Neuron (in vitro differentiated cells): Measurements from ENCODE around the gene LRRC27.
"Not testable (repeated sequence)": the region's sequence is repeated elsewhere in the genome, so short reads cannot be mapped to it uniquely, and the experiment has no call there.

Experiments used
- H2AFZ ChIP-seq: one replicate; pipeline ENCODE4 v1.6.1; 2013; ENCODE audit warnings: low read depth, mild to moderate bottlenecking, inconsistent platforms, low read length, moderate library complexity
- H3K27me3 ChIP-seq: one replicate; pipeline ENCODE4 v1.6.1; 2013; ENCODE audit warnings: low read length; ENCODE audit not compliant: insufficient read depth
- H3K36me3 ChIP-seq: one replicate; pipeline ENCODE4 v1.6.1; 2013; ENCODE audit warnings: low read length; ENCODE audit not compliant: insufficient read depth
- H3K4me1 ChIP-seq: one replicate; pipeline ENCODE4 v1.6.1; 2013; ENCODE audit warnings: low read length; ENCODE audit not compliant: insufficient read depth
- H3K4me3 ChIP-seq: 2 replicates; pipeline ENCODE4 v1.5.1; 2013; ENCODE audit warnings: mild to moderate bottlenecking, low read length, moderate library complexity
- H3K9me3 ChIP-seq: one replicate; pipeline ENCODE4 v1.6.1; 2013; ENCODE audit warnings: low read length

The LRRC27 gene

GRCh38 chr10:132306343-132306685 lies 25.7 kb upstream of the LRRC27 start:
- no peak overlapping the region for H3K4me3 ChIP-seq
- no peak overlapping the region for H2AFZ ChIP-seq
- H3K27me3 ChIP-seq, result no peaks in the 10 kb centered on the region
- peaks cover 6% of the 10 kb centered on the region for H3K9me3 ChIP-seq
- no peaks in the 10 kb centered on the region for H3K36me3 ChIP-seq
- H3K4me1 ChIP-seq, result peaks cover 14% of the 10 kb centered on the region

GRCh38 chr10:132306864-132307751 lies 24.9 kb upstream of the LRRC27 start:
- peak overlapping the region; percentile 56 for H2AFZ ChIP-seq
- H3K36me3 ChIP-seq, result no peaks in the 10 kb centered on the region
- peaks cover 6% of the 10 kb centered on the region for H3K9me3 ChIP-seq
- H3K27me3 ChIP-seq, result no peaks in the 10 kb centered on the region
- peaks cover 17% of the 10 kb centered on the region for H3K4me1 ChIP-seq
- H3K4me3 ChIP-seq, result peak overlapping the region; percentile 65

- Histone ChIP-seq H3K27me3 (no peaks in the 10 kb centered on the region), H2AFZ (peak within 1 kb of the TSS; percentile 68), H3K4me3 (peak within 1 kb of the TSS; percentile 79), H3K9me3 (peaks cover 3% of the 10 kb centered on the region), H3K4me1 (peaks cover 17% of the 10 kb centered on the region), H3K36me3 (no peaks in the 10 kb centered on the region)
Measured at GRCh38 chr10:132307823-132308586, 24.0 kb upstream of the LRRC27 start, which contains the start of gene STK32C. Gene STK32C (minus strand): TSS chr10:132307950. CDS start chr10:132307833, 117 bp downstream.

GRCh38 chr10:132308587-132309470 lies 23.2 kb upstream of the LRRC27 start:
- peaks cover under 1% of the 10 kb centered on the region for H3K9me3 ChIP-seq
- H2AFZ ChIP-seq, result peak overlapping the region; percentile 68
- H3K4me1 ChIP-seq, result peaks cover 17% of the 10 kb centered on the region
- no peaks in the 10 kb centered on the region for H3K36me3 ChIP-seq
- no peaks in the 10 kb centered on the region for H3K27me3 ChIP-seq
- H3K4me3 ChIP-seq, result peak overlapping the region; percentile 79

- H3K36me3 ChIP-seq, result no peaks in the 10 kb centered on the region
- H3K27me3 ChIP-seq, result no peaks in the 10 kb centered on the region
- H3K4me3 ChIP-seq, result no peak overlapping the region
- no peaks in the 10 kb centered on the region for H3K9me3 ChIP-seq
- H3K4me1 ChIP-seq, result peaks cover 17% of the 10 kb centered on the region
- no peak overlapping the region for H2AFZ ChIP-seq
Measured at GRCh38 chr10:132309471-132309865, 22.5 kb upstream of the LRRC27 start.

GRCh38 chr10:132309879-132310591 lies 22.0 kb upstream of the LRRC27 start:
- Histone ChIP-seq H3K36me3 (no peaks in the 10 kb centered on the region), H3K4me1 (peaks cover 17% of the 10 kb centered on the region), H2AFZ (no peak overlapping the region), H3K27me3 (no peaks in the 10 kb centered on the region), H3K9me3 (no peaks in the 10 kb centered on the region), H3K4me3 (no peak overlapping the region)

DNA sequence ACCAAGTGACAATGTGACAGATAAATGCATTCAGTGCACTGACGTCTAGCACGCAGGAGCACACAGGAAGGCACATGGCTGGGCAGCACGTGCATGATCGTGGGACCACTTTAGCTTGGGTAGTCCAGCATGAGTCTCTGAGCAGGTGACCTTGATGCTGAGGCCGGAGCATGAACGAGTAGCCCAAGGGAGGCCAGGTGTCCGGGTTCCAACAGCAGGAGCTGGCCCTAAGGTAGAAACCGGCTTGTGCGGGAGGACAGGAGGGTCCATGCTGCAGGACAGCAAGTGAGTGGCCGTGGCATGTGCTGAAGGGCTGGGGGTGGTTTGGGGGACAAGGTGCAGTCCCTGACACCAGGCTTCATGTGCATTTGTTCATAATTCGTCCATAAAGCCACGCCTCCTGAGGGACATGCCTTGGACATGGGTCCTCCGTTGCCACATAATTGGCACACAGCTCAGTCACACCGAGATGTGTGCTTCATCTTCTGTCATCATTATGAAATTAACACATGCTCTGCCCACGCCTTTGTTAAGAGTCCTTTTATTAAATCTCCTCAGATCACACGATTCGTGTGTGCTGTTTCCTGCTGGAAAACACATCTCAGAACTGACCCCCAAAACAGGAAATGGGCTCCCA lies 21.2 kb upstream of the LRRC27 start:
- no peaks in the 10 kb centered on the region for H3K27me3 ChIP-seq
- no peaks in the 10 kb centered on the region for H3K9me3 ChIP-seq
- no peaks in the 10 kb centered on the region for H3K36me3 ChIP-seq
- H2AFZ ChIP-seq, result no peak overlapping the region
- H3K4me3 ChIP-seq, result no peak overlapping the region
- H3K4me1 ChIP-seq, result peaks cover 17% of the 10 kb centered on the region

GRCh38 chr10:132311338-132311939 lies 20.6 kb upstream of the LRRC27 start:
- H3K4me1 ChIP-seq, result peaks cover 16% of the 10 kb centered on the region
- H3K9me3 ChIP-seq, result no peaks in the 10 kb centered on the region
- no peak overlapping the region for H3K4me3 ChIP-seq
- H3K36me3 ChIP-seq, result no peaks in the 10 kb centered on the region
- H3K27me3 ChIP-seq, result no peaks in the 10 kb centered on the region
- H2AFZ ChIP-seq, result no peak overlapping the region

GRCh38 chr10:132313305-132313704 lies 18.7 kb upstream of the LRRC27 start:
- peaks cover 10% of the 10 kb centered on the region for H3K4me1 ChIP-seq
- H3K9me3 ChIP-seq, result no peaks in the 10 kb centered on the region
- no peaks in the 10 kb centered on the region for H3K36me3 ChIP-seq
- no peak overlapping the region for H2AFZ ChIP-seq
- no peaks in the 10 kb centered on the region for H3K27me3 ChIP-seq
- H3K4me3 ChIP-seq, result no peak overlapping the region

DNA sequence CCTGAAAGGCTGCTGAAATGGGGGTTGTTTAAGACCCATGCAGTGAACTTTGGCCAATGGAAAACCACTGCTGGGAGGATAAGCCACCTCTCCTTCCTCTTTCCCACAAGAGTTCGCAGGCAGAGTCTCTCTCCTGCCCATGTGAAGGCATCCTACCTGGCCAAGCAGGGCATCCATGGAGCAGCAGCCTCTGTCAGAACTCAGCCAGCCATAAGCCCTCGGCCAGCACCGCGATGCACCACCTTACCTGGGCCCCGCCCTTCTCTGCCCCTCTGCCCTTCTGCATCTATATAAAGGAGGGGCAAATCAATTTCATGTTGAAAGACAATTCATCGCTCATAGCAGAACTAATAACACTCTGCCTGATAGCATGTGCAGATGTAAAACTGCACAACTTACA lies 18.1 kb upstream of the LRRC27 start:
- Histone ChIP-seq H3K4me1 (peaks cover 6% of the 10 kb centered on the region), H3K4me3 (no peak overlapping the region), H3K9me3 (no peaks in the 10 kb centered on the region), H3K27me3 (no peaks in the 10 kb centered on the region), H3K36me3 (no peaks in the 10 kb centered on the region), H2AFZ (no peak overlapping the region)

- Histone ChIP-seq H3K9me3 (no peaks in the 10 kb centered on the region), H3K27me3 (no peaks in the 10 kb centered on the region), H3K36me3 (no peaks in the 10 kb centered on the region), H3K4me1 (peaks cover 5% of the 10 kb centered on the region), H2AFZ (no peak overlapping the region), H3K4me3 (no peak overlapping the region)
Measured at GRCh38 chr10:132314336-132314735, 17.7 kb upstream of the LRRC27 start.

GRCh38 chr10:132314881-132315280 lies 17.1 kb upstream of the LRRC27 start:
- H3K4me3 ChIP-seq, H3K27me3 ChIP-seq, H3K36me3 ChIP-seq, H3K9me3 ChIP-seq, H2AFZ ChIP-seq, H3K4me1 ChIP-seq: not testable (repeated sequence)
